ENCODE results near the gene GRN.
"Not testable (repeated sequence)": the region's sequence is repeated elsewhere in the genome, so short reads cannot be mapped to it uniquely, and the experiment has no call there.

GRN gene

GRCh38 chr17:44383861-44384260, 38.8 kb downstream of the GRN start:
- DNase-seq = no peak

GRCh38 chr17:44384281-44384822, 39.2 kb downstream of the GRN start:
- DNase-seq = no peak

GRCh38 chr17:44384823-44385286, 39.8 kb downstream of the GRN start:
- no peak for DNase-seq

- DNase-seq = peak; percentile 48
These were observed 40.4 kb downstream of the GRN start for GRCh38 chr17:44385287-44386181.

- DNase-seq = no peak
These were observed 41.1 kb downstream of the GRN start for GRCh38 chr17:44386182-44386525.

- DNase-seq = no peak
These were observed 42.7 kb downstream of the GRN start for GRCh38 chr17:44387804-44388203.

GRCh38 chr17:44389281-44389680, 44.2 kb downstream of the GRN start, which contains the start of gene ITGA2B:
Gene ITGA2B, minus strand, starts transcription at chr17:44389649. Its CDS starts 176 bp downstream, at chr17:44389473.
- no peak for DNase-seq

GRCh38 chr17:44389723-44390202, 44.7 kb downstream of the GRN start:
- no peak for DNase-seq

GRCh38 chr17:44390250-44390870, 45.3 kb downstream of the GRN start:
- DNase-seq = no peak

GRCh38 chr17:44394112-44394511, 49.0 kb downstream of the GRN start:
- not testable (repeated sequence) for DNase-seq

GRCh38 chr17:44394833-44395232, 49.7 kb downstream of the GRN start:
- no peak for DNase-seq

GRCh38 chr17:44396946-44397345, 51.8 kb downstream of the GRN start:
- DNase-seq = no peak

- DNase-seq = no peak
These were observed 52.7 kb downstream of the GRN start for GRCh38 chr17:44397479-44398440.

- DNase-seq = no peak
These were observed 53.9 kb downstream of the GRN start for GRCh38 chr17:44398692-44399691.

GRCh38 chr17:44400226-44400847, 55.2 kb downstream of the GRN start:
- no peak for DNase-seq
